Esophagus squamous epithelium (tissue), 5 donors: Measurements from ENCODE around the gene NOPCHAP1. TPM values are rescaled to one million over a fixed set of nuclear protein-coding genes. Genes with fewer than 3 reads are reported as not detected.

ENCODE experiments used
- DNase-seq: peaks from one replicate; lab custom pipeline; 2025; lab: John Stamatoyannopoulos, UW
- H3K27ac ChIP-seq, 4 donors: fragments of 200-600 bp; sonication (generic); one replicate each; pipeline ENCODE4 v1.5.1; 2016 to 2019; ENCODE audit warnings: mild to moderate bottlenecking in 1 of 4
- H3K27me3 ChIP-seq, 4 donors: fragments of 200-600 bp; sonication (generic); 1 replicate in 3 of 4; 2 replicates in 1 of 4; pipeline versions ENCODE4 v1.5.1 to v1.6.0; 2017 to 2021; ENCODE audit warnings: antibody characterized with exemption in 1 of 4
- H3K36me3 ChIP-seq, 3 donors: fragments of 200-600 bp; sonication (generic); one replicate each; pipeline ENCODE4 v1.5.1; 2016 to 2019
- H3K4me1 ChIP-seq, 3 donors: fragments of 200-600 bp; sonication (generic); one replicate each; pipeline ENCODE4 v1.5.1; 2017 to 2019
- H3K4me3 ChIP-seq, 4 donors: fragments of 200-600 bp; sonication (generic); 1 replicate in 3 of 4; 2 replicates in 1 of 4; pipeline ENCODE4 v1.5.1; 2016 to 2019; ENCODE audit warnings: mild to moderate bottlenecking in 2 of 4, moderate library complexity in 1 of 4
- H3K9me3 ChIP-seq, 3 donors: fragments of 200-600 bp; sonication (generic); one replicate each; pipeline ENCODE4 v1.5.1; 2016 to 2019
- CTCF ChIP-seq, 6 experiments: fragments of 450-650 bp in 4 of 6; fragments of 200-600 bp in 2 of 6; sonication (generic) in 2 of 6; IDR thresholded peaks; one replicate each; pipeline ENCODE4 v1.5.1; 2016 to 2019; ENCODE audit warnings: antibody characterized with exemption in 6 of 6, mild to moderate bottlenecking in 4 of 6, moderate library complexity in 4 of 6
- POLR2A ChIP-seq, 4 donors: fragments of 450-650 bp; IDR thresholded peaks; one replicate each; pipeline ENCODE4 v1.6.1; 2017; ENCODE audit warnings: antibody characterized with exemption in 4 of 4, mild to moderate bottlenecking in 4 of 4, moderate library complexity in 3 of 4
- WGBS, 2 donors: methylation state at CpG; one replicate each; pipeline ENCODE4 v1.1.5; 2018; 5-methylcytosine and 5-hydroxymethylcytosine counted together
- intact Hi-C: fragments of 100-400 bp; cut with DNase I; formaldehyde crosslinking; loops from one replicate; pipeline ENCODE4 v1.15.0; 2022
- total RNA-seq, 4 donors: library from RNA; depleted of rRNA; stranded (reverse); fragments of >200 nt; gene quantifications; one replicate each; pipeline ENCODE4 v1.1.0, GENCODE V29; 2016
- donor health status: DM: yes; HTN: yes; CAD: no.

NOPCHAP1 gene
- total RNA-seq, 4 donors from 2014 or later, result 0.76 to 9.3 (median 5.2) TPM

DNA sequence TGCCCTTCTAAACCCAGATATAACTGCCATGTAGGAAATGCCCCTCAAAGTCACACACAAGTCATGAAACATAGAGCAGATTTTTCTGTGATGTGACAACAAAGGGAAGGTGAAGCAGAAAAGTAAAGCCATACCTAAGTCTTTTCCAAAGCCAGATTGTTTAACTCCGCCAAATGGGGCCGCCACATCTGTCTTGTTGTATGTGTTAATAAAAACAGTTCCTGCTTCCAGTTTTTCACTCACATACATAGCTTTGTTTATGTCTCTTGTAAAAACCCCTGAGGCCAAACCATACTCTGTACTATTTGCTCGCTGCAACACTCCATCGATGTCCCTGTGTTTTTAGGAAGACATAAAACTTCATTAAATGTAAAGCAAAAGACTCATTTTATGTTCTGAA is 40.3 kb downstream of the NOPCHAP1 start:
- peaks cover 0 to under 1% (median 0%) of the 10 kb centered on the region in 3 donors for H3K36me3 ChIP-seq
- peaks cover 0 to 16% (median 3%) of the 10 kb centered on the region in 3 donors for H3K4me1 ChIP-seq
- H3K4me3 ChIP-seq, result no peak overlapping the region
- WGBS, 2 donors, result 47 to 80% methylated on average over 4 of the region's 4 CpGs
- no peak for DNase-seq
- TF ChIP-seq CTCF (IDR thresholded peaks at IDR 0.05), result no peak
- TF ChIP-seq POLR2A (IDR thresholded peaks at IDR 0.05), result no peak
- intact Hi-C loops, result no loop called here
- H3K9me3 ChIP-seq, result no peaks in the 10 kb centered on the region
- no peaks in the 10 kb centered on the region for H3K27me3 ChIP-seq
- peak overlapping the region in 2 of 4 donors; percentile 31 to 33 for H3K27ac ChIP-seq

GRCh38 chr12:105030820-105031807 is 45.0 kb downstream of the NOPCHAP1 start:
- H3K36me3 ChIP-seq, result peaks cover 0 to 4% (median 0%) of the 10 kb centered on the region in 3 donors
- no peak for TF ChIP-seq CTCF (IDR thresholded peaks at IDR 0.05)
- TF ChIP-seq POLR2A (IDR thresholded peaks at IDR 0.05), result no peak
- peaks cover 0 to 8% (median 0%) of the 10 kb centered on the region in 3 donors for H3K4me1 ChIP-seq
- H3K4me3 ChIP-seq, result no peak overlapping the region
- H3K27me3 ChIP-seq, result no peaks in the 10 kb centered on the region
- WGBS, 2 donors, result 67 to 84% methylated on average over 8 of the region's 9 CpGs
- H3K27ac ChIP-seq, result no peak overlapping the region
- intact Hi-C loops, result no loop called here
- DNase-seq, result no peak
- no peaks in the 10 kb centered on the region for H3K9me3 ChIP-seq

GRCh38 chr12:105032703-105033357 is 46.7 kb downstream of the NOPCHAP1 start:
- Histone ChIP-seq H3K27me3 (no peaks in the 10 kb centered on the region), H3K4me3 (no peak overlapping the region), H3K4me1 (no peaks in the 10 kb centered on the region), H3K9me3 (no peaks in the 10 kb centered on the region), H3K27ac (peak overlapping the region in 1 of 4 donors; percentile 50), H3K36me3 (peaks cover 0 to 4% (median 0%) of the 10 kb centered on the region in 3 donors)
- DNase-seq, result no peak
- WGBS, 2 donors, result 45 to 63% methylated on average over 4 of the region's 4 CpGs
- intact Hi-C loops, result no loop called here
- no peak for TF ChIP-seq CTCF (IDR thresholded peaks at IDR 0.05)
- TF ChIP-seq POLR2A (IDR thresholded peaks at IDR 0.05), result no peak

GRCh38 chr12:105033851-105034250 is 47.7 kb downstream of the NOPCHAP1 start:
- intact Hi-C loops, result no loop called here
- Histone ChIP-seq H3K36me3 (peaks cover 0 to 4% (median 0%) of the 10 kb centered on the region in 3 donors), H3K27ac (no peak overlapping the region), H3K27me3 (no peaks in the 10 kb centered on the region), H3K9me3 (no peaks in the 10 kb centered on the region), H3K4me1 (no peaks in the 10 kb centered on the region), H3K4me3 (no peak overlapping the region)
- no peak for TF ChIP-seq CTCF (IDR thresholded peaks at IDR 0.05)
- TF ChIP-seq POLR2A (IDR thresholded peaks at IDR 0.05), result no peak
- no peak for DNase-seq
- whole genome bisulfite sequencing, 2 donors, result 76 to 77% methylated on average over 2 of the region's 2 CpGs

Other genes with a start within 250 kb of the NOPCHAP1 start
- 1 to 10 TPM in 3 of 4 donors, under 1 TPM in 1; 0.61 to 7.2 (median 3.6) TPM for gene SLC41A2, start 28.0 kb upstream of the NOPCHAP1 start, total RNA-seq
- 1 to 10 TPM in 3 of 4 donors, under 1 TPM in 1; 0.57 to 4.9 (median 1.1) TPM for gene ALDH1L2, start 98.1 kb downstream of the NOPCHAP1 start, total RNA-seq
- 10 to 100 TPM; 22.8 to 42.3 (median 36.8) TPM for gene WASHC4, start 121.4 kb downstream of the NOPCHAP1 start, total RNA-seq
- 10 to 100 TPM; 30.9 to 52.3 (median 35.2) TPM for gene APPL2, start 249.9 kb downstream of the NOPCHAP1 start, total RNA-seq